C4-2B (cell line): ENCODE results near the gene RPRD1A.
A peak's percentile ranks its signal among the peaks of the same experiment; 100 is the strongest.
"Not testable (repeated sequence)": the region's sequence is repeated elsewhere in the genome, so short reads cannot be mapped to it uniquely, and the experiment has no call there.

Experiments used
- H3K27ac ChIP-seq: fragments of 450-650 bp; 2 replicates; pipeline ENCODE4 v1.5.1; 2017
- ZFX ChIP-seq: fragments of 450-650 bp; IDR thresholded peaks from 2 replicates; pipeline ENCODE4 v1.6.1; 2017
- TF ChIP-seq, protein P1 (sequence below): fragments of 450-650 bp; conservative IDR thresholded peaks from 2 replicates; pipeline ENCODE4 v1.5.1; 2017; ENCODE audit warnings: mild to moderate bottlenecking

The RPRD1A gene

DNA sequence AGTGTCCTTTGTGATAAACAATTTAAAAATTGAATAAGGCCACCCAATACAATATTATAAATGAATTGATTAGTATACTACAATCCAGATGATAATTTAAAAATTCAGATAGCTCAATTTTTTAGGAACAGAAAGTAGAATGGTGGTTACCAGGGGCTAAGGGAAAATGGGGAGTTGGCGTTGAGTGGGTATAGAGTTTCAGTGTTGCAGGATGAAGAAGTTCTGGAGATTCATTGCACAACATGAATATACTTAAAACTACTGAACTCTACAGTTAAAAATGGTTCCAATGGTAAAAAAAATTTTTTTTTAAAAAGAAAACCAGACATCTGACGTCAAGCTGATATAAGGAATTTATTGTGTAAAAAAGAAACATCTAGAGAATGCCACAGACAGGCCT, 40.8 kb upstream of the RPRD1A start:
- no peak overlapping the region for H3K27ac ChIP-seq
- TF ChIP-seq ZFX = no peak
- TF ChIP-seq, protein P1, sequence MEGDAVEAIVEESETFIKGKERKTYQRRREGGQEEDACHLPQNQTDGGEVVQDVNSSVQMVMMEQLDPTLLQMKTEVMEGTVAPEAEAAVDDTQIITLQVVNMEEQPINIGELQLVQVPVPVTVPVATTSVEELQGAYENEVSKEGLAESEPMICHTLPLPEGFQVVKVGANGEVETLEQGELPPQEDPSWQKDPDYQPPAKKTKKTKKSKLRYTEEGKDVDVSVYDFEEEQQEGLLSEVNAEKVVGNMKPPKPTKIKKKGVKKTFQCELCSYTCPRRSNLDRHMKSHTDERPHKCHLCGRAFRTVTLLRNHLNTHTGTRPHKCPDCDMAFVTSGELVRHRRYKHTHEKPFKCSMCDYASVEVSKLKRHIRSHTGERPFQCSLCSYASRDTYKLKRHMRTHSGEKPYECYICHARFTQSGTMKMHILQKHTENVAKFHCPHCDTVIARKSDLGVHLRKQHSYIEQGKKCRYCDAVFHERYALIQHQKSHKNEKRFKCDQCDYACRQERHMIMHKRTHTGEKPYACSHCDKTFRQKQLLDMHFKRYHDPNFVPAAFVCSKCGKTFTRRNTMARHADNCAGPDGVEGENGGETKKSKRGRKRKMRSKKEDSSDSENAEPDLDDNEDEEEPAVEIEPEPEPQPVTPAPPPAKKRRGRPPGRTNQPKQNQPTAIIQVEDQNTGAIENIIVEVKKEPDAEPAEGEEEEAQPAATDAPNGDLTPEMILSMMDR = no peak

GRCh38 chr18:36107477-36107876, 40.1 kb upstream of the RPRD1A start:
- no peak for TF ChIP-seq ZFX
- TF ChIP-seq, protein P1 = no peak
- peak overlapping the region; percentile 38; the same call in 1 of the 2 replicates for H3K27ac ChIP-seq

DNA sequence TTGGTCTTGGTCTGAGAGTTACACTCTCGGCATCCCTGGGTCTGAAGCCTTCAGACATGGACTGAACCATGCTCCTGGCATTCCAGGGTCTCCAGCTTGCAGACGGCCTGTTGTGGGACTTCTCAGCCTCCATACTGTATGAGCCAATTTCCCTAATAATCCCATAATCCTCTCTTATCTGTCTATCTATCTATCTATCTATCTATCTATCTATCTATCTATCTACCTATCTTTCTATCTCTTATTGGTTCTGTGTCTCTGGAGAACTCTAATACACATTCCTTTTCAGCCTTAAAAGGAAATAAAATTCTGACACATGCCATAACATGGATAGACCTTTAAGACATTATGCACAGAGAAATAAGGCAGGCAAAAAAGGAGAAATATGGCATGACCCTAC, 37.4 kb upstream of the RPRD1A start:
- H3K27ac ChIP-seq = no peak overlapping the region
- TF ChIP-seq ZFX = no peak
- TF ChIP-seq, protein P1 = no peak

GRCh38 chr18:36101943-36102342, 34.6 kb upstream of the RPRD1A start:
- TF ChIP-seq ZFX = no peak
- H3K27ac ChIP-seq = no peak overlapping the region

DNA sequence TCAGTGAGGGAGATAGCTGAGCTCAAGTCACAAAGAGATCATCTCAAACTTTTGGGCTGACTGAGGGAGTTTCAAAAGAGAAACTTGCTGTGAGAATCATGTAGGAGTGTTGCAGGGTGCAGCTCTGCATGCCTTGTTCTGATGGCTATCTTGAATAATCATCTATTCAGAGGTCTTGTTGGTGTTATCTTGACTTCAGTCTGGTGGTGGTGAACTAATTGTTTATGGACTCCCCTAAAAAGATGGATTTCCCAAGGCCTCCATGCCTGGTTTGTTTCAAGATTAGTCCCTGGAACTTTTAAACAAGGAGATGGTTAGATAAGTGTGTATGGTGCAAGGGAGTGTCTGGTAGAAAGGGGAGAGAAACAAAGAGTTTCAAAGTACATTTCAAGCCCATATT, 32.0 kb upstream of the RPRD1A start:
- TF ChIP-seq ZFX = no peak
- TF ChIP-seq, protein P1 = no peak
- no peak overlapping the region for H3K27ac ChIP-seq

DNA sequence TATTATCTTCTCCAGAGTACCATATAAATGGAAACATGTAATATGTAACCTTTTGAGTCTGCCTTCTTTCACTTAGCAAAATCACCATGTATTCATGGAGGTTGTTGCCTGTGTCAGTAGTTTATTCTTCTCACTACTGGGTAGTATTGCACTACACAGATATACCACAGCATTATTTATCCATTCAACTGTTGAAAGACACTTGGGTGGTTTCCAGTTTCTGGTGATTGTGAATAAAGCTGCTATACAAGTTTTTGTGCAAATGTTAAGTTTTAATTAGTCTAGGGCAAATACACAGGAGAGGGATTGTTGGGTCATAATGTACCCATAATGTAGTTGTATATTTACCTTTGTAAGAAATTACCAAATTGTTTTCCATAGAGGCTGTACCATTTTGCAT, 29.6 kb upstream of the RPRD1A start:
- TF ChIP-seq ZFX = no peak
- TF ChIP-seq, protein P1 = no peak
- H3K27ac ChIP-seq = no peak overlapping the region

DNA sequence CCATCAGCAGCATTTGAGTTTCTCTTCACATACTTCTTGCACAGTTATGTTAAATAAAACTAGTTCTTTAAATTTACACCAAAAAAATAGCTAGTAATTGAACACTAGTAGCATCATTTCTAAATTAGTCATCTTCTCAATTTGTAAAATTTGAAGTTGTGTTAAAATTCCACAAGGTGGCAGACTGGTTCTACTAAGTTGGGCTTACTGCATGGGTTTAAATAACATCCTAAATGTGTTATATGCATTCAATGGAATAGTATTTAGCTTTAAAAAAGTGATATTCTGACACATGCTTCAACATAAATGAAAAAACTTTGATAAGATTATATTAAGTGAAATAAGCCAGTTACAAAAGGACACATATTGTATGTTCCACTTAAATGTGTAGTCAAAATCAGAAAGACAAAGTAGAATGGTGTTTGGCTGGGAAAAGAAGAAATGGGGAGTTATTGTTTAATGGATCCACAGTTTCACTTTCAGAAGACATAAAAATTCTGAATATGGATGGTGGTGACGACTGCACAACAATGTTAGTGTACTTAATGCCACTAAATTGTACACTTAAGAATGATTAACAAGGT, 28.7 kb upstream of the RPRD1A start:
- TF ChIP-seq ZFX = no peak
- TF ChIP-seq, protein P1 = peak; percentile 73
- H3K27ac ChIP-seq = no peak overlapping the region

- TF ChIP-seq ZFX = no peak
- TF ChIP-seq, protein P1 = no peak
- H3K27ac ChIP-seq = peak overlapping the region; percentile 50; the same call in 1 of the 2 replicates
Observed at GRCh38 chr18:36094431-36094830, 27.1 kb upstream of the RPRD1A start.

DNA sequence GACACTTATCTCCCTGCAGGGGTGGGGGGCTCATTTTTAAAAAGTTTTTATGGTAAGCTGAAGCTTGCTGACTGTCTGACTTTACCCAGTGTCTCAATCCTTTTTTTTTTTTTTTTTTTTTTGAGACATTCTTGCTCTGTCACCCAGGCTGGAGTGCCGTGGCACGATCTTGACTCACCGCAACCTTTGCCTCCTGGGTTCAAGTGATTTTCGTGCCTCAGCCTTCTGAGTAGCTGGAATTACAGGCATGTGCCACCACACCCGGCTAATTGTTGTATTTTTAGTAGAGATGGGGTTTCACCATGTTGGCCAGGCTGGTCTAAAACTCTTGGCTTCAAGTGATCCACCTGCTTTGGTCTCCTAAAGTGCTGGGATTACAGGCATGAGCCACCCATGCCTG, 24.8 kb upstream of the RPRD1A start:
- H3K27ac ChIP-seq = not testable (repeated sequence)
